Upper lobe of left lung (tissue), 4 donors: Measurements from ENCODE around the gene ZNF514.

Experiments used
- POLR2A ChIP-seq, 4 donors: fragments of 450-650 bp; IDR thresholded peaks; one replicate each; pipeline ENCODE4 v1.5.1; 2016 to 2017; ENCODE audit warnings: antibody characterized with exemption in 4 of 4, mild to moderate bottlenecking in 2 of 4
- POLR2AphosphoS5 ChIP-seq, 2 donors: sonication (generic); formaldehyde crosslinking; IDR thresholded peaks; one replicate each; pipeline ENCODE4 v1.5.1; 2017; ENCODE audit warnings: antibody characterized with exemption in 2 of 2
- TF ChIP-seq, protein P1 (sequence below), 6 experiments: fragments of 450-650 bp in 4 of 6; fragments of 200-600 bp in 2 of 6; sonication (generic) in 2 of 6; IDR thresholded peaks; one replicate each; pipeline ENCODE4 v1.5.1; 2016 to 2019; ENCODE audit warnings: antibody characterized with exemption in 6 of 6

DNA sequence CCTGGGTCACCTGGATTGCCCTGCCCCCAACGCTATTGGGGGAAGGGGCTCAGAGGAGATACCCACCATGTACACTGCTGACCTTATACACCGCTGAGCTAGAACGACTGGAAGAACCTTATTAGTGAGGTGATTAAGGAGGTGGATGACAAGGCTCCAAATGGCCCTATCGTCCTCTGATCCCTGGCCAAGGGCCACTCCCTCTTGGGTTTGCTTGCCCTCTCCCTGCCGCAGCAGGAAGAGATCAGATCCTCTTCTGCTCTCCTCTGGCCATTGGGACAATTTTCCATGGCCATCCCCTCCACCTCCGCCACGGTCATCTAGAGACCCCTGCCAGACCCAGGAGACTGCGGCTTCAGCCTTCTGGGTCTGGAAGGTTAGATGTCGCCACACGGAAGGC is 1.2 kb downstream of the ZNF514 start:
- TF ChIP-seq, protein P1, sequence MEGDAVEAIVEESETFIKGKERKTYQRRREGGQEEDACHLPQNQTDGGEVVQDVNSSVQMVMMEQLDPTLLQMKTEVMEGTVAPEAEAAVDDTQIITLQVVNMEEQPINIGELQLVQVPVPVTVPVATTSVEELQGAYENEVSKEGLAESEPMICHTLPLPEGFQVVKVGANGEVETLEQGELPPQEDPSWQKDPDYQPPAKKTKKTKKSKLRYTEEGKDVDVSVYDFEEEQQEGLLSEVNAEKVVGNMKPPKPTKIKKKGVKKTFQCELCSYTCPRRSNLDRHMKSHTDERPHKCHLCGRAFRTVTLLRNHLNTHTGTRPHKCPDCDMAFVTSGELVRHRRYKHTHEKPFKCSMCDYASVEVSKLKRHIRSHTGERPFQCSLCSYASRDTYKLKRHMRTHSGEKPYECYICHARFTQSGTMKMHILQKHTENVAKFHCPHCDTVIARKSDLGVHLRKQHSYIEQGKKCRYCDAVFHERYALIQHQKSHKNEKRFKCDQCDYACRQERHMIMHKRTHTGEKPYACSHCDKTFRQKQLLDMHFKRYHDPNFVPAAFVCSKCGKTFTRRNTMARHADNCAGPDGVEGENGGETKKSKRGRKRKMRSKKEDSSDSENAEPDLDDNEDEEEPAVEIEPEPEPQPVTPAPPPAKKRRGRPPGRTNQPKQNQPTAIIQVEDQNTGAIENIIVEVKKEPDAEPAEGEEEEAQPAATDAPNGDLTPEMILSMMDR (IDR thresholded peaks at IDR 0.05), result no peak
- no peak for TF ChIP-seq POLR2A (IDR thresholded peaks at IDR 0.05)
- TF ChIP-seq POLR2AphosphoS5 (IDR thresholded peaks at IDR 0.05), result no peak
